Measurements from ENCODE around the gene LPCAT4.

Gene LPCAT4

DNA sequence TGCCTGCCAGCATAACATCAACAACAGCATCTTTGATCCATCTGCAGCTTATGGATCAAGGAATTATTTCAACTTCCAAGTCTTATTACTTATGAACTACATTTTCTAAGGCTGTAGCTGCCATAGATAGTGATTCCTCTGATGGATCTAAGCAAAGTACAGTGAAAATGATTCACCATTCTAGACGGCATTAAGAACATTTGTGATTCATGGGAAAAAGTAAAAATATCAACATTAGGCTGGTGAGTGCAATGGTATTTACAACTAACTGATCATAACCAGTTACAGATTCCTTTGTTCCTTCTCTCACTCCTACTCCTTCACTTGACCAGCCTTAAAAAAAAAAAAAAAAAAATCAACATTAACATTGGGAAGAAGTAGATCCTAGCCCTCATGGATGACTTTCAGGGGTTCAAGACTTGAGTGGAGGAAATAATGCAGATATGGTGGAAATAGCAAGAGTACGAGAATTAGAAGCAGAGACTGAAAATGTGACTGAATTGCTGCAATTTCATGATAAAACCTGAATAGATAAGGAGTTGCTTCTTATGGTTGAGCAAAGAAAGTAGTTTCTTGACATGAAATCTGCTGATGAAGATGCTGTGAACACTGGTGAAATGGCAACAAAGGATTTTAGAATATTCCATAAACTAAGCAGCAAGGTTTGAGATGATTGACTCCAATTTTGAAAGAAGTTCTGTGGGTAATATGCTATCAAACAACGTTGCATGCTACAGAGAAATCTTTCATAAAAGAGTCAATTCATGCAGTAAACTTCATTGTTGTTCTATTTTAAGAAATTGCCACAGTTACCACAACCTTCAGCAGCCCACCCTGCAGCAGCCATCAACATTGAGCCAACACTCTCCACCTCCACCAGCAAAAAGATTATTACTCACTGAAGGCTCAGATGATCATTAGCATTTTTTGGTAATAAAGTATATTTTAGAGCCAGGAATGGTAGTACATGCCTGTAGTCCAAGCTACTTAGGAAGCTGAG is 52.2 kb downstream of the LPCAT4 start:
- in situ Hi-C loops (cut with HindIII; ENCODE audit: low pct_ligation_motif_present, low pct_unique_long_range_greater_than_20kb, low sequenced_read_pairs): no loop called here
- no peak for DNase-seq

GRCh38 chr15:34311563-34311962 is 55.4 kb downstream of the LPCAT4 start:
- no peak for DNase-seq
- in situ Hi-C loops (cut with HindIII; ENCODE audit: low pct_ligation_motif_present, low pct_unique_long_range_greater_than_20kb, low sequenced_read_pairs): no loop called here
